Endothelial cell of umbilical vein (primary cell): ENCODE data around the gene CST8. TPM values are rescaled to one million over a fixed set of nuclear protein-coding genes. Genes with fewer than 3 reads are reported as not detected.

Experiments used
- BruUV-seq: library from RNA; stranded (reverse); fragments of 400-500 nt; replicated peaks from 2 replicates; lab custom pipeline; 2021; lab: Mats Ljungman, UMichigan
- CTCF ChIA-PET: fragments of 300-600, 350-600 bp; sonication (Branson Sonifier 250); formaldehyde crosslinking; loops from one replicate; lab custom pipeline; 2021; ENCODE audit warnings: antibody characterized with exemption, inconsistent platforms; lab: Charles Lee
- POLR2A ChIA-PET: fragments of 300-600, 350-600 bp; sonication (Branson Sonifier 250); formaldehyde crosslinking; loops from one replicate; lab custom pipeline; 2021; ENCODE audit warnings: antibody characterized with exemption, inconsistent platforms; lab: Charles Lee
- DNase-seq: peaks from one replicate; pipeline ENCODE4 v3.0.0-alpha.2; 2011; ENCODE audit warnings: low read depth, low spot score
- FAIRE-seq: peaks from 2 replicates; lab custom pipeline; 2011; peaks lifted over from hg19 to GRCh38; lab: Jason Lieb, UNC
- H2AFZ ChIP-seq: 2 replicates; pipeline ENCODE4 v1.6.0; 2012; ENCODE audit warnings: low read depth, low read length, control low read depth, inconsistent platforms
- H3K27ac ChIP-seq: 2 replicates; pipeline ENCODE4 v1.5.1; 2011; ENCODE audit warnings: low read depth, mild to moderate bottlenecking, control low read depth, low read length, moderate library complexity; ENCODE audit not compliant: insufficient read depth
- H3K27me3 ChIP-seq, 2 experiments: 2 replicates each; pipeline versions ENCODE4 v1.6.0 to v1.6.1; 2011; ENCODE audit warnings: low read length in 2 of 2, mixed read lengths in 1 of 2; ENCODE audit not compliant: control insufficient read depth in 2 of 2, insufficient read depth in 2 of 2
- H3K36me3 ChIP-seq, 2 experiments: 2 replicates in 1 of 2; 3 replicates in 1 of 2; pipeline ENCODE4 v1.5.1; 2011; ENCODE audit warnings: low read length in 2 of 2, mild to moderate bottlenecking in 1 of 2, moderate library complexity in 1 of 2; ENCODE audit not compliant: control insufficient read depth in 2 of 2, insufficient read depth in 2 of 2; ENCODE audit errors: extremely low read depth in 1 of 2
- H3K4me1 ChIP-seq: 3 replicates; pipeline ENCODE4 v1.5.1; 2011; ENCODE audit warnings: mild to moderate bottlenecking, low read length; ENCODE audit not compliant: control insufficient read depth, insufficient read depth; ENCODE audit errors: extremely low read depth
- H3K4me2 ChIP-seq: 2 replicates; pipeline ENCODE4 v1.6.1; 2011; ENCODE audit warnings: low read length, control low read depth, mixed read lengths; ENCODE audit not compliant: insufficient read depth
- H3K4me3 ChIP-seq, 3 experiments: fragments of 200-600 bp in 1 of 3; sonication (generic), shearing (Covaris generic) in 1 of 3; replicated peaks in 1 of 3; 2 replicates each; pipeline ENCODE4 v1.5.1; 2011 to 2016; ENCODE audit warnings: control low read depth in 3 of 3, low read length in 3 of 3, mild to moderate bottlenecking in 2 of 3, inconsistent platforms in 1 of 3, low read depth in 1 of 3, moderate library complexity in 1 of 3; ENCODE audit not compliant: insufficient read depth in 1 of 3
- H3K79me2 ChIP-seq: 2 replicates; pipeline ENCODE4 v1.6.0; 2012; ENCODE audit warnings: low read length, inconsistent platforms; ENCODE audit not compliant: control insufficient read depth, insufficient read depth
- H3K9ac ChIP-seq: replicated peaks from 2 replicates; pipeline ENCODE3; 2011; ENCODE audit warnings: low read length, control low read depth; ENCODE audit not compliant: insufficient read depth; ENCODE audit errors: extremely low read depth
- H3K9me1 ChIP-seq: replicated peaks from 3 replicates; pipeline ENCODE4 v1.6.0; 2011; ENCODE audit warnings: mild to moderate bottlenecking, low read length; ENCODE audit not compliant: control insufficient read depth, insufficient read depth; ENCODE audit errors: extremely low read depth
- H3K9me3 ChIP-seq: replicated peaks from 2 replicates; pipeline ENCODE4 v1.5.1; 2012; ENCODE audit warnings: low read length, inconsistent platforms; ENCODE audit not compliant: control insufficient read depth, insufficient read depth
- H4K20me1 ChIP-seq: replicated peaks from 2 replicates; pipeline ENCODE3; 2011; ENCODE audit warnings: mild to moderate bottlenecking, low read length; ENCODE audit not compliant: control insufficient read depth, insufficient read depth; ENCODE audit errors: extremely low read depth
- EZH2 ChIP-seq: IDR thresholded peaks from 2 replicates; pipeline ENCODE4 v1.6.1; 2012; ENCODE audit warnings: borderline replicate concordance, low read depth, mild to moderate bottlenecking, moderate library complexity, low read length, inconsistent platforms; ENCODE audit not compliant: severe bottlenecking
- FOS ChIP-seq: IDR thresholded peaks from 2 replicates; pipeline ENCODE4 v1.6.1; 2011; ENCODE audit warnings: mild to moderate bottlenecking, low read length, moderate library complexity, borderline replicate concordance; ENCODE audit not compliant: insufficient read depth
- GATA2 ChIP-seq: IDR thresholded peaks from 2 replicates; pipeline ENCODE4 v1.7.0; 2011; ENCODE audit warnings: low read depth, mild to moderate bottlenecking, moderate library complexity, mixed read lengths, low read length; ENCODE audit not compliant: insufficient read length, insufficient read depth
- JUN ChIP-seq: IDR thresholded peaks from 2 replicates; pipeline ENCODE4 v1.6.1; 2011; ENCODE audit warnings: borderline replicate concordance, low read depth; ENCODE audit not compliant: insufficient read length, insufficient read depth
- MYC ChIP-seq: IDR thresholded peaks from one replicate; pipeline ENCODE4 v1.6.1; 2011; ENCODE audit warnings: mild to moderate bottlenecking, low read depth, low read length
- POLR2A ChIP-seq: IDR thresholded peaks from 2 replicates; pipeline ENCODE4 v1.6.1; 2012; ENCODE audit warnings: low read depth, mild to moderate bottlenecking, control low read depth, low read length
- POLR2AphosphoS5 ChIP-seq: IDR thresholded peaks from 2 replicates; pipeline ENCODE4 v1.6.1; 2012; ENCODE audit warnings: low read depth, mild to moderate bottlenecking, control low read depth, low read length, moderate library complexity; ENCODE audit not compliant: insufficient read depth
- dilution Hi-C: fragments of 300-500 bp; cut with MboI; formaldehyde crosslinking; loops from one replicate; pipeline ENCODE4 v1.15.0; 2019; ENCODE audit warnings: low sequenced_read_pairs; ENCODE audit not compliant: extremely low pct_ligation_motif_present
- intact Hi-C: fragments of 100-400 bp; cut with micrococcal nuclease; formaldehyde crosslinking; loops from one replicate; pipeline ENCODE4 v1.10.0; 2022
- polyA plus RNA-seq, 4 experiments: library from polyadenylated mRNA; depleted of rRNA in 3 of 4; stranded (reverse) in 3 of 4; unstranded in 1 of 4; fragments of >200 nt; gene quantifications; 2 replicates each; pipeline versions ENCODE4 v1.2.1 to v1.2.3, GENCODE V29; 2011 to 2012; ENCODE audit warnings: missing spikeins in 1 of 4
- total RNA-seq: library from RNA; stranded (reverse); gene quantifications from 2 replicates; pipeline ENCODE4 v1.2.3, GENCODE V29; 2021
- TF ChIP-seq, protein P1 (sequence below), 2 donors: IDR thresholded peaks; 1 replicate in 1 of 2; 2 replicates in 1 of 2; pipeline ENCODE4 v1.5.1; 2011; ENCODE audit warnings: low read length in 2 of 2, mild to moderate bottlenecking in 2 of 2, moderate library complexity in 2 of 2, control low read depth in 1 of 2, inconsistent platforms in 1 of 2, low read depth in 1 of 2; ENCODE audit not compliant: insufficient read depth in 1 of 2; ENCODE audit errors: extremely low read depth in 1 of 2
- TF ChIP-seq, protein P2 (sequence below): IDR thresholded peaks from 2 replicates; pipeline ENCODE4 v1.6.1; 2011; ENCODE audit not compliant: insufficient read depth, insufficient read length

CST8 gene
- total and polyA plus RNA-seq, 2 donors (not counting 3 experiments of a cell fraction or from before 2014, with no cell fraction given), result not detected

DNA sequence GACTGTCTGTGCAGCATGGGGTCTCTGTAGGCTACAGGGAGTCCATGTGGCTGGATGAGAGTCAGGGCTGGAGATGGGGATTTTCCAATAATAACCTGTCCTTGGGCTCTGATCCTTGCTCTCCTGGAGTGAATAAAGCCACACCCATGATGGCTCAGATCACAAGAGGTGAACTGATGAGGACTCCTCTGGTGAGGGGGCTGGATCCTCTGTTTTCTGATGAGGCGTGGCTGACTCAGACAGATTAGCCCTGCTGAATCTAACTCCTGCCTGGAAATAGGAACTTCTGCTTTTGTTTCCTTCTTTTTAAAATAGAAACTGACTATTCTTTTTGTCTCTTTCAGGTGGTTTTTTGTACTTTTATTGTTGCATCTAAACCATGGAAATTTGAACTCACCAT, 50.4 kb downstream of the CST8 start:
- Histone ChIP-seq H4K20me1 (no peaks in the 10 kb centered on the region), H3K36me3 (no peaks in the 10 kb centered on the region), H3K27me3 (no peaks in the 10 kb centered on the region), H3K4me3 (no peak overlapping the region), H3K9me1 (no peaks in the 10 kb centered on the region), H3K9ac (no peak overlapping the region), H3K4me1 (no peaks in the 10 kb centered on the region), H3K27ac (no peak overlapping the region), H3K9me3 (no peaks in the 10 kb centered on the region), H3K79me2 (no peaks in the 10 kb centered on the region), H2AFZ (no peak overlapping the region), H3K4me2 (no peak overlapping the region)
- TF ChIP-seq, protein P1, sequence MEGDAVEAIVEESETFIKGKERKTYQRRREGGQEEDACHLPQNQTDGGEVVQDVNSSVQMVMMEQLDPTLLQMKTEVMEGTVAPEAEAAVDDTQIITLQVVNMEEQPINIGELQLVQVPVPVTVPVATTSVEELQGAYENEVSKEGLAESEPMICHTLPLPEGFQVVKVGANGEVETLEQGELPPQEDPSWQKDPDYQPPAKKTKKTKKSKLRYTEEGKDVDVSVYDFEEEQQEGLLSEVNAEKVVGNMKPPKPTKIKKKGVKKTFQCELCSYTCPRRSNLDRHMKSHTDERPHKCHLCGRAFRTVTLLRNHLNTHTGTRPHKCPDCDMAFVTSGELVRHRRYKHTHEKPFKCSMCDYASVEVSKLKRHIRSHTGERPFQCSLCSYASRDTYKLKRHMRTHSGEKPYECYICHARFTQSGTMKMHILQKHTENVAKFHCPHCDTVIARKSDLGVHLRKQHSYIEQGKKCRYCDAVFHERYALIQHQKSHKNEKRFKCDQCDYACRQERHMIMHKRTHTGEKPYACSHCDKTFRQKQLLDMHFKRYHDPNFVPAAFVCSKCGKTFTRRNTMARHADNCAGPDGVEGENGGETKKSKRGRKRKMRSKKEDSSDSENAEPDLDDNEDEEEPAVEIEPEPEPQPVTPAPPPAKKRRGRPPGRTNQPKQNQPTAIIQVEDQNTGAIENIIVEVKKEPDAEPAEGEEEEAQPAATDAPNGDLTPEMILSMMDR (IDR thresholded peaks at IDR 0.05; ENCODE audit: extremely low read depth in 1 of 2, insufficient read depth in 1 of 2, low read depth in 1 of 2, low read length in 2 of 2), result no peak
- no peak for TF ChIP-seq GATA2
- TF ChIP-seq, protein P2, sequence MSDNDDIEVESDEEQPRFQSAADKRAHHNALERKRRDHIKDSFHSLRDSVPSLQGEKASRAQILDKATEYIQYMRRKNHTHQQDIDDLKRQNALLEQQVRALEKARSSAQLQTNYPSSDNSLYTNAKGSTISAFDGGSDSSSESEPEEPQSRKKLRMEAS, result no peak
- no peak for TF ChIP-seq FOS
- TF ChIP-seq POLR2A, result no peak
- TF ChIP-seq JUN, result no peak
- TF ChIP-seq POLR2AphosphoS5, result no peak
- no peak for TF ChIP-seq EZH2
- no peak for TF ChIP-seq MYC
- dilution Hi-C loops (no loop called here), intact Hi-C loops (no loop called here)
- no peak for FAIRE-seq
- POLR2A ChIA-PET, result no interaction called here
- no TSS peak for BruUV-seq
- CTCF ChIA-PET, result no interaction called here
- no peak for DNase-seq
